Stimulated activated CD8-positive, alpha-beta memory T cell treated with anti-CD3 and anti-CD28 coated beads, Interleukin-7, amount 100 ng/mL, for 1 hour (primary cell): ENCODE results near the gene ACP6.

Source experiments
- DNase-seq, 2 donors: peaks; one replicate each; pipeline ENCODE4 v3.0.0-alpha.2; 2020; ENCODE audit warnings: low read depth in 2 of 2

Gene ACP6

GRCh38 chr1:147651466-147651865 is 18.9 kb downstream of the ACP6 start:
- DNase-seq = no peak

- no peak for DNase-seq
These were observed 21.4 kb downstream of the ACP6 start for GRCh38 chr1:147648933-147649332.

DNA sequence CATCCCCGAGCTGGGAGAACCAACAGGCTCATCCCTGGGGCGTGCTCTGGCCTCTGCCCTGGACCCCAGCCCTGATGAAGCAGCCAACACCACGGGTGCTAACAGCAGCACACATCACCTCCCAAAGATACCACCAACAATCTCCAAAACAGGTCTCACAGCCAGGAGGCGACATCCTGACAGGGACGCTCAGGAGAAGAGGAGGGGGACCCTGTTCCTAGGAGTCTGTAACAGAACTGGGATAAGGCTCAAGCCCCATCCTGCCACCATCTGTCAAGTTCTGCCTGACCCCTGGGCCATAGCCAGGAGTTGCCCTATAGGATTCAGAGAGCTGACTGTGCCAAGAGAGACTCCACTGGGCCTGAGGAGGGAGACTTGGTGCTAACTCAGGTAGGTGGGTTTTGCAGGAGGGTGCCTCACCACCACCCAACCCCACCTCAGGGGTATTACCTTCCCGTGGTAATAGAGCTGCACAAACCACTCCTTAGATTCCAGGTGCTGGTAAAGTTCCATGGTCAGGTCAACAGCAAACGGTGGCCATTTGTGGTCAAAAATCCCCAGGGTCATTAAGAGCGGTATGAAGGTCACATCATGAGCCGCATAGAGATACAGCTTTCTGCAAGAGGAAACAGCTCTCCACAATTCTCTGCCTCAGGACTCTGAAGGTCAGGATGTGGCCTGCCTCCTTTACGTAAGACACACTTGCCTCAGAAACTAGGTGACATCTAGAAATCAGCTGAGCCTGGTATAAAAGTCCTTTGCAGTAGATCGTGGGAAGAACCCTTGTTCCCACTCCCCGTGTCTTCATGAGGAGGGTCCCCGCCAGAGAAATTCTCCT is 22.3 kb downstream of the ACP6 start:
- peak in 1 of 2 donors; percentile 4 for DNase-seq

DNA sequence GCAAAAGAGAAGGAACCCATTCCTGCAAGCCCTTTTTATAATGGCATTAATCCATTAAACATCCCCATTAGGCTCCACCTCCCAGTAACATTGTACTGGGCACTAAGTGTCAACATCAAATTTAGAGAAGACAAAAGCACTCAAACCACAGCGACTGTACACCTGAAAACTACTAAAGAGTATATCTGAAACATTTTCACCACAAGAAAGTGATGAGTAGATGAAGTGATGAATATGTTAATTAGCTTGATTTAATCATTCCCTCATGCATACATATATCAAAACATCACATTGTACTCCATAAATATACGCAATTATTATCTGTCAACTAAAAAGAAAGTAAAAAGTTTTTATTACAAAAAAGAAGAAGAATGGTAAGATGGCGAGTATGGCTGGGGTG is 26.4 kb downstream of the ACP6 start:
- DNase-seq = no peak

DNA sequence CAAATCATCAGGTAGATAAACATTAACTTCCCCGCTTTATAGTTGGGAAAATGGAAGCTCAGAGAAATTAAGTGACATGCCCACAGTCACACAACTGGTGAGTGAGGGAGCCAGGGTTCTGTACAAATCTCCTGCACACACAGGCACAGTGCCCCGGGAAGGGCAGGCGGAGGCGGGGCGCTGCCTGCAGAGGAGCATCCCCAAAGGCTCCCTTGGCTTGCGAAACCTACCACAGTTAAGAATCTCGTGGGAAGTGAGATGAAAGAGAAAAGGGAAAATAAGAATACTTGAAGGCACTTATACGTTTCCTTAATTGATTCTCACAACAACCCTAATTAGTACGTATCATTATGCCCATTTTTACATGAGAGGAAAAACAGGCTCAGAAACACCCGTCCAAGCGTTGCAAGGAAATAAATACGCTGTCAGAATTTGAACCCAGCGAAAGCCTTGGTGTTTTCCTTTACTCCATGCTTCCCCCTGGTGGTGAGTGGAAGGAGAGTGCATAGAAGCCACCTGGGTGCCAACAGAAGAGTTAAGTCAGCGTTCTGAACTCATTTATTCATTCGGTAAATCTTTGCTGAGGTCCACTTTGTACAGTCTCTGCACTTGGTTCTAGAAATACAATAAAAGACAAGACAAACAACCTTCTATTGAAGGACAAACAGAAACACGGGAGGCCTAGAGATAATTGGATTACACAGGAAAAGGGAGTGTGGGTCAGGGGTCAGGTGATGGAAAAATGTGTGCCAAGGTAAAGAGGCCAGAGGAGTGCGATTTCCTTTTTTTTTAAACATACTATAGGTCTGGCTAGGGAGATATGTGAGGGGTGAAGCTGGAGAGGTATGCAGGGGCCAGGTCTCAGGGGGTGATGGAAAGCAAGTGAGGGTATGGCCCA is 28.4 kb downstream of the ACP6 start:
- no peak for DNase-seq

DNA sequence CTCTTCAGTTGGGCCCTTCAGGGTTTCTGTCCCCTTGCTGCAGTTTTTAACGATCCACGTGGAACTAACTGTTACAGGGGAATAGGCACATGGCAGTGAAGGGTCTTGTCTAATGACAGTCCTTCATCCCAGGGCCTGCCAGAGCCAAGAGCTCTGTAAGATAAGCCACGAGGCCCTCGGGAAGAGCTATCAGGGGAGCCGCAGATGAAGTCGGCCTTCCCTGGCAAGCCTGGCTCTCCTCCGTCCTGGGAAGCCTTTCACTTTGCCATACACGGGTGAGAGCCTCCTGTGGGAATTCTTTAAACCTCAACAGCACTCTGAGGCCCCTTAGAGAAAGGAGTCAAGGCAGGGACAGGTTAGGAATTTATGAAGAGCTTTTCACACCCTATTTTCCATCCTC is 29.0 kb downstream of the ACP6 start:
- DNase-seq = no peak

DNA sequence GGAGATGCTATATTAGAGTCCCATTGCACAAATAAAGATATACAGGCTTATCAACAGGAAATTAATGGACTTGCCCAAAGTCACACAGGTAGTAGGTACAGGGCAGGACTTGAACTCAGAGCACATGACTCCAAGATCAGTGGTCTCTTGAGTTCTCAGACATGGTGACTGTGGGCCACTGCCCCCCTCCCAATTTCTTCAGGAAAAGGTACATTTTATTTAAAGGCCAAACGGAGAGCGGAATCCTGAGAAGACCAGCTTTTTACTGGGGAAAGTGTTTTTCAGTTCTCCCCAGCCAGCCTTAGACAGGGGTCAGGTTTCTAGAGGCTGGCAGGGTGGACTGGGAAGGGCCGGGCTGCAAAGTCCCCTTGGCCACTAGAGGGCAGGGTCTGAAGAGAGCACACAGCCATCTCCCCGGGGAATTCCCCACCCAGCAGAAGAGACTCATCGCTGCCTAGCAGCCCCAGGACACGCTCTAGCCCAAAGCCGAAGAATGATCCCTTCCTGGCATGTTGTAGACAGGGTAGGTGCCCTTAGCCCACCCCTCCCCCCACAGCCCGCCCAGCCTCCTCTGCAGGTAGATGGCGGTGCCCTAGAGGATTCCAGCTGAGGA is 29.7 kb downstream of the ACP6 start:
- peak; percentile 48 to 52 for DNase-seq

GRCh38 chr1:147636314-147636713 is 34.0 kb downstream of the ACP6 start:
- DNase-seq = no peak

DNA sequence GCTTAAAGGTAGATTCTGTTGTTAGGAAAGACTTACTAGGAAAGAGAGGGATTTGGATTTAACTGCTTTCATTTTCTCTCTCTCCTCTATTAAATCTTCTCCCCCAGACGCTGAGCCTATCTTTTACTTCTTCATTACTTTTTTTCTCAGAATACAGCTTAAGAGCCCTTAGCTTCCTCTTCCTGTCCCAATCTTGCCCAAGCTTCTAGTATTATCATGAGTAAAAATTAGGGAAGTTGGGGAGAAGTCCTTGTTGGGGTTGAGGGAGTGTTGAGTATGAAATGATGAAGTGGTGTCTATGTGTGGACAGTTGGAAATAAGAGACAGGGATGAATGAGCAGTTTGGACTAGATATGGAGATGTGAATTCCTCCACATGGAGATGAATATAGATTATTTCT is 35.0 kb downstream of the ACP6 start:
- no peak for DNase-seq

GRCh38 chr1:147634645-147635044 is 35.7 kb downstream of the ACP6 start:
- DNase-seq = no peak

DNA sequence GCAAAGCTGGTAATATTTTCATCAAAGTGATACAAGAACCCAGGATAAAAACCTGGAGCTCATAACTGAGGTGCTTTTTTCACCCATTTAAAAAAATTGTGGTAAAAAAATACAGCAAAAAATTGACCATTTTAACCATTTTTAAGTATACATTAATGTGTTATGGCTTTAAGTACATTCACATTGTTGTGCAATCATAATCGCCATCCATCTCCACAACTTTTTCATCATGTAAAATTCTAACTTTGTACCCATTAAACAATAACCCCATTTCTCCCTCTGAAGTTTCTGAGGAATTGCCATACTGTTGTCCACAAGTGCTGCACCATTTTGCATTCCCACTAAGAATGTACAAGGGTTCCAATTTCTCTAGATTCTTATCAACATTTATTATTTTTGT is 36.6 kb downstream of the ACP6 start:
- DNase-seq = no peak

DNA sequence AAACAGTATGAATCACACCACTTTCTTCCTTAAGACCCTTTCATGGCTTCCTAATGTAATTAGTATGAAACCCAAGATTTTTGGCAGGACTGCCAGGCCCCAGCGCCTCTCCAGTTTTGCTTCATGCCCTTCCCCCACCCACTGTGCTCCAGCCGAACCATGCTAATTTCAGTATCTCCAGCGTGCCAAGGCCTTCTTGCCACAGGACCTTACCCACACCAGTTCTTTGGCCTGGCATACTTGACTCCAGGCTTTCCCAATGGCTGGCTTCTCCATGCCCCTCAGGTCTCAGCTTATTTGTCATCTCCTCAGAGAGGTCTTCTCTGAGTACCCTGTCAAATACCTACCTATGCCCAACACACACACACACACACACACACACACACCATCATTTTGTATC is 38.5 kb downstream of the ACP6 start:
- no peak for DNase-seq

GRCh38 chr1:147630447-147630846 is 39.9 kb downstream of the ACP6 start:
- no peak for DNase-seq

DNA sequence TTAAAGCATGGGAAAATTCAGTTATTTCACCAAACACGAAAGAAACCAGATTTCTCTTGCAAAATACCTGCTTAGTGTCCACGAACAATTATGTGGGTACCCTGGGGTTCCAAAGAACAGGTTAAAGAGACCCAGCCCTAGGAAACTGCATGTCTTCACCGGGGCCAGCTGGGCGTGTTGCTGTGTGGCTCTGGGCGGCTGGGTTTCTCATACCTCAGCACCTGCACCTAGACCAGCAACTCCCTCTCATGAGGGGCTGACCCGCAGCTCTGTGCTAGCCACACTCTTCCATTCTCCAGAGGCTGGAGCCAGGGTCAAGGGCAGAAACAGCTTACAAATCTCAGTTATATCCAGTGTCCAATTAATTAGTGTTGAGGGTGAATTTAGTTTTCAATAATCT is 40.3 kb downstream of the ACP6 start:
- DNase-seq = no peak

DNA sequence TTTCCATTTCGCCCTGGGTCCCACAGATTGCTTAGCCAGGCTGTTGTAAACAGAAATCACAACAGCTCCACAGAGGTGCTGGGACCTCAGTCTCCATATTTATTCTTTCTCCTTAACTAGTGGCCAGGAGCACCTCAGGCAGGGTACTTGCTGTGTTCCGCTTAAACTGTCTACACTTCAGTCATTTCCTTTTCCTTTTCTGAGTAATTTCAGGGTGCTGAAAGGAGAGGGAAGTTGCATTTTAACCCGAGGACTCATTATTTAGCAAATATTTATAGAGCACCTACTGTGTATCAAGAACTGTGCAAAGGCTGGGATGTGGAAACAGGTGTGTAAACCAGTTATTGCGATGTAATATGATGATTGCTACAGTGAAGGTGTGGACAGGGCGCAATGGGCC is 41.9 kb downstream of the ACP6 start:
- no peak for DNase-seq

- DNase-seq = peak in 1 of 2 donors; percentile 24
These were observed 42.8 kb downstream of the ACP6 start for GRCh38 chr1:147627435-147628110.

GRCh38 chr1:147626739-147627138 is 43.6 kb downstream of the ACP6 start:
- no peak for DNase-seq

DNA sequence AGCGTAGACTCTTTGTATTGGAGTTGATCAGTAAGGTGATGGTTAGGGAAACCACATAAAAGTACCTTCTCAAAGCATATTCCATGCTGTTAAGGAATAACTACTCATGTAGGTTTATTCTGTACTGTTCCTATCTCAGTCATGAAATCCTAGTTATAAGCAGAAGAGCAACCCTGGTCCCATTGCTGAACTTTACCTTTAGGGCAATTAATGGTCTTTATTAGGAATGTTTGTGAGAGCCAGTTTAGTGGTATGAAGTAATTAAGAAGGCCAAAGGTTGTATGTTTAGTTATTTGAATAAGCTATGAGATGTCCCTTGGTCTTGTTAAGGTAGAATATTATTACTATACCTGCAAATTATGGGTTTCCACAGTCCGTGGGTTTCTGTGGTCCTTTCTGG is 44.0 kb downstream of the ACP6 start:
- no peak for DNase-seq

DNA sequence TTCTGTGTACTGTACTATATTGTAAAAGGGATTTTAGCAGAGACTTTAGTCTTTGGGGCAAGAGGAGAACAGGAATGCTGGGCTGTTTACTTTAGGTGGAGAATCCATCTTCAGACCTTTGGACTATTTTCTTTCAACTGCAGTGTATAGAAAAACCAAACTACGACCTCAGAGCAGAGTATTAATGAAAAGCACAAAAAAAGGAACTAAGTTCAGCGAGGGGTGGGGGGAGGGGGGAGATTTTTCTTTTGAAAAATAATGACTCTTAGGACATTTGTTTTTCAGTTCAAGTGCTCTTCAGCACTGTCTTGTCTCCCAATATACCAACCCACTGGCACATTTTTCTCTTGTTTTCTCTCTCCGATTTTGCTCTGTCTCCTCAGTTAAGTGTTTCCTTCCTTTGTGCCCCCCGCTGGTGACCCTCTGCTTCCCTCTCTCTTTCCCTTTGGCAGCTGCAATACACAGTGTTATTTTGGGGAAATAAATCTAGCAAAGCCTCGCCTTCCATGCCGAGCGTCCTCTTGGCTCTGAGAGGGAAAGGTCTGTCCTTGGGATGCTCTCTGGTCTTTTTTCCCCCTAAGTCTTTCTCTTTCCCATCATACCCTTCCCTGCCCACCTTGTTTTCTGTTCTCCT is 44.8 kb downstream of the ACP6 start:
- no peak for DNase-seq

GRCh38 chr1:147624529-147624928 is 45.8 kb downstream of the ACP6 start:
- no peak for DNase-seq

DNA sequence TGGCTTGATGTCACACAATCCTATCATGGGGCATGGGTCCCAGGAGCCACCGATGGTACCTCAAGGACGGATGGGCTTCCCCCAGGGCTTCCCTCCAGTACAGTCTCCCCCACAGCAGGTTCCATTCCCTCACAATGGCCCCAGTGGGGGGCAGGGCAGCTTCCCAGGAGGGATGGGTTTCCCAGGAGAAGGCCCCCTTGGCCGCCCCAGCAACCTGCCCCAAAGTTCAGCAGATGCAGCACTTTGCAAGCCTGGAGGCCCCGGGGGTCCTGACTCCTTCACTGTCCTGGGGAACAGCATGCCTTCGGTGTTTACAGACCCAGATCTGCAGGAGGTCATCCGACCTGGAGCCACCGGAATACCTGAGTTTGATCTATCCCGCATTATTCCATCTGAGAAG is 46.3 kb downstream of the ACP6 start:
- DNase-seq = no peak
